IMR-90 (cell line): Measurements from ENCODE around the gene IKZF3. TPM values are rescaled to one million over a fixed set of nuclear protein-coding genes. Genes with fewer than 3 reads are reported as not detected.

ENCODE experiments used
- ATAC-seq: fragments of 200-7000 bp; cut with Tn5 transposase; 2 replicates; pipeline ENCODE4 v1.9.1; 2020; ENCODE audit warnings: low read depth, mild to moderate bottlenecking, moderate library complexity
- BruUV-seq: library from RNA; stranded (reverse); fragments of 400-500 nt; replicated peaks from 2 replicates; lab custom pipeline; 2021; lab: Mats Ljungman, UMichigan
- CTCF ChIA-PET: fragments of 300-600 bp; formaldehyde crosslinking; extraction: SDS; loops from one replicate; lab custom pipeline; 2021; ENCODE audit warnings: antibody characterized with exemption; lab: Yijun Ruan, JAX
- POLR2A ChIA-PET: fragments of 300-600 bp; sonication (Branson Sonifier 250); formaldehyde crosslinking; loops from one replicate; lab custom pipeline; 2022; ENCODE audit warnings: antibody characterized with exemption; ENCODE audit not compliant: unreplicated experiment; lab: Charles Lee
- DNase-seq: peaks from one replicate; pipeline ENCODE4 v3.0.0; 2013
- H2AFZ ChIP-seq: replicated peaks from 2 replicates; pipeline ENCODE3; 2013; ENCODE audit warnings: low read length, mild to moderate bottlenecking; ENCODE audit not compliant: poor library complexity
- H2AK5ac ChIP-seq: 2 replicates; pipeline ENCODE4 v1.6.1; 2013; ENCODE audit warnings: low read depth, low read length, inconsistent platforms
- H2AK9ac ChIP-seq: replicated peaks from 2 replicates; pipeline ENCODE3; 2013; ENCODE audit warnings: mild to moderate bottlenecking, low read depth, low read length, moderate library complexity; ENCODE audit not compliant: poor library complexity
- H2BK120ac ChIP-seq: 2 replicates; pipeline ENCODE4 v1.6.1; 2013; ENCODE audit warnings: low read depth, low read length, inconsistent platforms
- H2BK15ac ChIP-seq: 3 replicates; pipeline ENCODE4 v1.6.1; 2013; ENCODE audit warnings: low read depth, low read length, inconsistent platforms
- H2BK20ac ChIP-seq: 2 replicates; pipeline ENCODE4 v1.6.1; 2013; ENCODE audit warnings: low read depth, mild to moderate bottlenecking, inconsistent platforms, low read length, moderate library complexity
- H2BK5ac ChIP-seq: 2 replicates; pipeline ENCODE4 v1.6.1; 2013; ENCODE audit warnings: mild to moderate bottlenecking, low read depth, low read length, inconsistent platforms; ENCODE audit not compliant: poor library complexity, severe bottlenecking
- H3K14ac ChIP-seq: replicated peaks from 2 replicates; pipeline ENCODE4 v1.6.1; 2013; ENCODE audit warnings: low read depth, low read length, inconsistent platforms
- H3K18ac ChIP-seq: 2 replicates; pipeline ENCODE4 v1.6.1; 2013; ENCODE audit warnings: low read depth, low read length, control low read depth
- H3K23ac ChIP-seq: 2 replicates; pipeline ENCODE4 v1.6.1; 2013; ENCODE audit warnings: low read depth, low read length, inconsistent platforms
- H3K27ac ChIP-seq: 2 replicates; pipeline ENCODE4 v1.5.1; 2013; ENCODE audit warnings: mild to moderate bottlenecking, control low read depth, low read length; ENCODE audit not compliant: insufficient read depth
- H3K27me3 ChIP-seq: 2 replicates; pipeline ENCODE4 v1.6.1; 2013; ENCODE audit warnings: low read length; ENCODE audit not compliant: control insufficient read depth, insufficient read depth
- H3K36me3 ChIP-seq: 2 replicates; pipeline ENCODE4 v1.6.1; 2013; ENCODE audit warnings: low read length, mixed read lengths; ENCODE audit not compliant: control insufficient read depth, insufficient read depth
- H3K4ac ChIP-seq: 2 replicates; pipeline ENCODE4 v1.6.1; 2013; ENCODE audit warnings: low read depth, low read length, inconsistent platforms
- H3K4me1 ChIP-seq: 2 replicates; pipeline ENCODE4 v1.6.1; 2013; ENCODE audit warnings: low read length, mixed read lengths; ENCODE audit not compliant: control insufficient read depth, insufficient read depth
- H3K4me2 ChIP-seq: 2 replicates; pipeline ENCODE4 v1.6.1; 2013; ENCODE audit warnings: low read depth, mild to moderate bottlenecking, control low read depth, low read length, moderate library complexity
- H3K4me3 ChIP-seq: 2 replicates; pipeline ENCODE4 v1.5.1; 2013; ENCODE audit warnings: low read depth, mild to moderate bottlenecking, control low read depth, low read length, moderate library complexity; ENCODE audit not compliant: insufficient read depth
- H3K56ac ChIP-seq: 2 replicates; pipeline ENCODE4 v1.6.1; 2013; ENCODE audit warnings: low read length, inconsistent platforms; ENCODE audit not compliant: insufficient read depth; ENCODE audit errors: extremely low read depth
- H3K79me1 ChIP-seq, 2 experiments: 2 replicates each; pipeline ENCODE4 v1.6.1; 2013; ENCODE audit warnings: low read length in 2 of 2, inconsistent platforms in 1 of 2, low read depth in 1 of 2
- H3K9ac ChIP-seq: 2 replicates; pipeline ENCODE4 v1.6.1; 2013; ENCODE audit warnings: low read depth, low read length, control low read depth
- H3K9me1 ChIP-seq: 2 replicates; pipeline ENCODE4 v1.6.1; 2013; ENCODE audit warnings: low read length, inconsistent platforms; ENCODE audit not compliant: insufficient read depth
- H3K9me3 ChIP-seq: 2 replicates; pipeline ENCODE4 v1.6.1; 2013; ENCODE audit warnings: low read length; ENCODE audit not compliant: control insufficient read depth, insufficient read depth
- H4K20me1 ChIP-seq: 2 replicates; pipeline ENCODE4 v1.6.1; 2013; ENCODE audit warnings: low read length, inconsistent platforms; ENCODE audit not compliant: insufficient read depth
- H4K5ac ChIP-seq: 2 replicates; pipeline ENCODE4 v1.6.1; 2013; ENCODE audit warnings: mild to moderate bottlenecking, low read depth, low read length, control low read depth
- H4K8ac ChIP-seq, 2 experiments: 2 replicates each; pipeline ENCODE4 v1.6.1; 2013; ENCODE audit warnings: low read depth in 2 of 2, low read length in 2 of 2, control low read depth in 1 of 2, inconsistent platforms in 1 of 2
- H4K91ac ChIP-seq: 2 replicates; pipeline ENCODE4 v1.6.1; 2013; ENCODE audit warnings: low read depth, low read length, inconsistent platforms; ENCODE audit not compliant: insufficient read depth
- CEBPB ChIP-seq: IDR thresholded peaks from 2 replicates; pipeline ENCODE4 v1.6.1; 2012; ENCODE audit warnings: low read depth, low read length, improper control_type of control experiment
- CHD1 ChIP-seq: IDR thresholded peaks from 2 replicates; pipeline ENCODE4 v1.6.1; 2012; ENCODE audit warnings: low read depth, low read length, improper control_type of control experiment
- FOS ChIP-seq: fragments of 150-350 bp; IDR thresholded peaks from 2 replicates; pipeline ENCODE4 v1.6.1; 2016; ENCODE audit warnings: low read depth, low read length
- MAZ ChIP-seq: IDR thresholded peaks from 2 replicates; pipeline ENCODE4 v1.6.1; 2012; ENCODE audit warnings: low read depth, mild to moderate bottlenecking, low read length, improper control_type of control experiment, moderate library complexity, borderline replicate concordance
- POLR2A ChIP-seq: IDR thresholded peaks from 2 replicates; pipeline ENCODE4 v1.6.1; 2012; ENCODE audit warnings: mild to moderate bottlenecking, low read depth, low read length
- RAD21 ChIP-seq: IDR thresholded peaks from 2 replicates; pipeline ENCODE4 v1.6.1; 2012; ENCODE audit warnings: low read length, improper control_type of control experiment
- WGBS, 2 experiments: methylation state at CpG; one replicate each; pipeline versions ENCODE4 v1.1.5 to v1.1.7; 2013; ENCODE audit warnings: missing lambda C conversion rate in 2 of 2; ENCODE audit not compliant: insufficient read length in 1 of 2; ENCODE audit errors: extremely low coverage in 2 of 2; 5-methylcytosine and 5-hydroxymethylcytosine counted together
- dilution Hi-C: fragments of 300-500 bp; cut with HindIII; formaldehyde crosslinking; loops from one replicate; pipeline ENCODE4 v1.14.3; 2018; ENCODE audit warnings: low sequenced_read_pairs; ENCODE audit not compliant: unreplicated experiment
- in situ Hi-C: fragments of 300-500 bp; cut with MboI; formaldehyde crosslinking; loops from 3 replicates; pipeline ENCODE4 v1.14.3; 2019; ENCODE audit warnings: low sequenced_read_pairs, inconsistent platforms, mixed read lengths
- intact Hi-C: fragments of 100-400 bp; cut with micrococcal nuclease; formaldehyde crosslinking; loops from 2 replicates; pipeline ENCODE4 v1.10.0; 2022
- polyA plus RNA-seq, 3 experiments: library from polyadenylated mRNA; depleted of rRNA; stranded (reverse); fragments of >200 nt; gene quantifications; 2 replicates each; pipeline ENCODE4 v1.2.3, GENCODE V29; 2012; ENCODE audit warnings: low replicate concordance in 1 of 3
- total RNA-seq: library from RNA; depleted of rRNA; stranded (reverse); fragments of >200 nt; gene quantifications from 2 replicates; pipeline ENCODE4 v1.2.3, GENCODE V29; 2012

Gene IKZF3
- total and polyA plus RNA-seq, 2 of the 4 experiments (the other 2 are of a cell fraction) = not detected

DNA sequence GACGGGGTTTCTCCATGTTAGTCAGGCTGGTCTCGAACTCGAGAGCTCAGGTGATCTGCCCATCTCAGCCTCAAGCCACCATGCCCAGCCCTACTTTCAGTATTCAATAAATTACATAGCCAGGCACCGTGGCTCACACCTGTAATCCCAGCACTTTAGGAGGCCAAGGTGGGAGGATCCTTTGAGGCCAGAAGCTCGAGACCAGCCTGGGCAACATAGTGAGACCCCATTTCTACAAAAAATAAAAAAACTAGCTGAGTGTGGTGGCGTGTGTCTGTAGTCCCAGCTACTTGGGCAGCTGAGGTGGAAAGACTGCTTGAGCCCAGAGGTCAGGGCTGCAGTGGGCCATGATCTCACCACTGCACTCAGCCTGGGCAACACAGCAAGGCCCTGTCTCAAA lies 142.0 kb downstream of the IKZF3 start:
- Histone ChIP-seq H3K4me2 (no peak overlapping the region), H2BK120ac (no peak overlapping the region), H3K14ac (no peak overlapping the region), H3K9me3 (no peaks in the 10 kb centered on the region), H4K20me1 (no peaks in the 10 kb centered on the region), H3K79me1 (no peaks in the 10 kb centered on the region), H3K27me3 (no peaks in the 10 kb centered on the region), H3K36me3 (peaks cover 49% of the 10 kb centered on the region), H3K9ac (no peak overlapping the region), H3K18ac (no peak overlapping the region), H3K4me1 (no peaks in the 10 kb centered on the region), H2BK20ac (no peak overlapping the region), H3K56ac (no peak overlapping the region), H3K9me1 (no peaks in the 10 kb centered on the region), H3K4me3 (no peak overlapping the region), H2AK5ac (no peak overlapping the region), H3K4ac (no peak overlapping the region), H2AK9ac (no peak overlapping the region), H3K23ac (no peak overlapping the region), H3K27ac (no peak overlapping the region), H2BK15ac (no peak overlapping the region), H2BK5ac (no peak overlapping the region), H4K8ac (no peak overlapping the region), H2AFZ (no peak overlapping the region), H4K5ac (no peak overlapping the region), H4K91ac (no peak overlapping the region)
- no TSS peak for BruUV-seq
- no CpG with 5 or more reads among the region's 6 CpGs for WGBS, 2 experiments
- DNase-seq (no peak), ATAC-seq (no peak)
- dilution Hi-C loops (no loop called here), in situ Hi-C loops (no loop called here), intact Hi-C loops (no loop called here)
- CTCF ChIA-PET = no interaction called here
- TF ChIP-seq MAZ = no peak
- TF ChIP-seq RAD21 = no peak
- no peak for TF ChIP-seq CEBPB
- no peak for TF ChIP-seq CHD1
- no peak for TF ChIP-seq FOS
- TF ChIP-seq POLR2A = no peak
- POLR2A ChIA-PET = no interaction called here
